Activated CD4-positive, alpha-beta T cell treated with anti-CD3 and anti-CD28 coated beads for 1 hour (primary cell): Measurements from ENCODE around the gene ITIH6.
"Not testable (repeated sequence)": the region's sequence is repeated elsewhere in the genome, so short reads cannot be mapped to it uniquely, and the experiment has no call there.

Experiments used
- DNase-seq: peaks from one replicate; pipeline ENCODE4 v3.0.0-alpha.2; 2020

ITIH6 gene, protein sequence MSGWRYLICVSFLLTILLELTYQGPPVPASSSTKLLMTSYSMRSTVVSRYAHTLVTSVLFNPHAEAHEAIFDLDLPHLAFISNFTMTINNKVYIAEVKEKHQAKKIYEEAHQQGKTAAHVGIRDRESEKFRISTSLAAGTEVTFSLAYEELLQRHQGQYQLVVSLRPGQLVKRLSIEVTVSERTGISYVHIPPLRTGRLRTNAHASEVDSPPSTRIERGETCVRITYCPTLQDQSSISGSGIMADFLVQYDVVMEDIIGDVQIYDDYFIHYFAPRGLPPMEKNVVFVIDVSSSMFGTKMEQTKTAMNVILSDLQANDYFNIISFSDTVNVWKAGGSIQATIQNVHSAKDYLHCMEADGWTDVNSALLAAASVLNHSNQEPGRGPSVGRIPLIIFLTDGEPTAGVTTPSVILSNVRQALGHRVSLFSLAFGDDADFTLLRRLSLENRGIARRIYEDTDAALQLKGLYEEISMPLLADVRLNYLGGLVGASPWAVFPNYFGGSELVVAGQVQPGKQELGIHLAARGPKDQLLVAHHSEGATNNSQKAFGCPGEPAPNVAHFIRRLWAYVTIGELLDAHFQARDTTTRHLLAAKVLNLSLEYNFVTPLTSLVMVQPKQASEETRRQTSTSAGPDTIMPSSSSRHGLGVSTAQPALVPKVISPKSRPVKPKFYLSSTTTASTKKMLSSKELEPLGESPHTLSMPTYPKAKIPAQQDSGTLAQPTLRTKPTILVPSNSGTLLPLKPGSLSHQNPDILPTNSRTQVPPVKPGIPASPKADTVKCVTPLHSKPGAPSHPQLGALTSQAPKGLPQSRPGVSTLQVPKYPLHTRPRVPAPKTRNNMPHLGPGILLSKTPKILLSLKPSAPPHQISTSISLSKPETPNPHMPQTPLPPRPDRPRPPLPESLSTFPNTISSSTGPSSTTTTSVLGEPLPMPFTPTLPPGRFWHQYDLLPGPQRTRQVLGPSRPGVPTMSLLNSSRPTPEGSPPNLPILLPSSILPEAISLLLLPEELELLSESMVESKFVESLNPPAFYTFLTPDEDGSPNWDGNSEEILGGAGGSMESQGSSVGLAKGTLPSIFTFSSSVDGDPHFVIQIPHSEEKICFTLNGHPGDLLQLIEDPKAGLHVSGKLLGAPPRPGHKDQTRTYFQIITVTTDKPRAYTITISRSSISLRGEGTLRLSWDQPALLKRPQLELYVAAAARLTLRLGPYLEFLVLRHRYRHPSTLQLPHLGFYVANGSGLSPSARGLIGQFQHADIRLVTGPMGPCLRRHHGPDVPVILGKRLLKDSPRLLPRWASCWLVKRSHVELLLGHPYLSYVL

DNA sequence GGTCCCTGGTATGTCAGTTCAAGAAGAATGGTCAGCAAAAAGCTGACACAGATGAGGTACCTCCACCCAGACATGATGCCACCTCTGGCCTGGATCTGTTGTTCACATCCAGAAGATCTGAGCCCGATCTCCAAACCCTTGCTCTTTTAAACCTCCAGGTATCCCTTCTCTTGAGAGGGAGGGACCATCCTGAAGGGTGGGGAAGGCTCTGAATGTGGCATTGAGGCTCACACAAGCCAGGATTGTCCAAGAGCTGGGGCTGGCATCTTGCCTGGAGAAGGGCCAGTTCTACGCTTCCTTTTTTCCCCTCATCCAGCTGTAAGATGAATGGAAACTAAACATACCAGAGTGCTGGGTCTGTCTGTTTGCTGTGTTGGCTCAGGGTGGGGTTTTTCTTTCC is at the start of gene ITIH6:
Gene ITIH6, minus strand, starts transcription at position 119 of the 400 bp plus-strand sequence. Its CDS starts 45 bp downstream, at position 74.
- DNase-seq = no peak

DNA sequence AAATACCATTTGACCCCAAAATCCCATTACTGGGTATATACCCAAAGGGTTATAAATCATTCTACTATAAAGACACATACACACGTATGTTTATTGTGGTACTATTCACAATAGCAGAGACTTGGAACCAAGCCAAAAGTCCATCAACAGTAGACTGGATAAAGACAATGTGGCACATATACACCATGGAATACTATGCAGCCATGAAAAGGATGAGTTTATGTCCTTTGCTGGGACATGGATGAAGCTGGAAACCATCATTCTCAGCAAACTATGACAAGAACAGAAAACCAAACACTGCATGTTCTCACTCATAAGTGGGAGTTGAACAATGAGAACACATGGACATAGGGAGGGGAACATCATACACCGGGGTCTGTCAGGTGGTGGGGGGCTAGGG is 49.6 kb upstream of the ITIH6 start:
- not testable (repeated sequence) for DNase-seq

DNA sequence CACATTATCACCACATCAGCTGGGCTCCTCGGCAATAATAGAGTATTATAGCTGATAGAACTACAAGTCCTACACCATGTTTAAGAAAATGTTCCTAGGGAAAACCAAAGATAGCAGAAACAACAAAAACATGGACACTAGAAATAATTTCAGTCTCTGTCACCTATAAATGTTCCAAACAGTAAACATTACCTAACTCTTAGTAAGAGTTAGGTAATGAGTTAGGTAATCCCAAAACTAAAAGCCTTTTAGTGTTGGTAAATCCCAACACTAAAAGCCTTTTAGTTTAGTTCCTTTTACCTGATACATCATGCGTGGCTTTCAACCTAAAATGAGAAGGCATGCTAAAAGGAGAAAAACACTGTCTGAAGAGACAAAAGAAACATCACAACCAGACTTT is 45.0 kb upstream of the ITIH6 start:
- DNase-seq = no peak

DNA sequence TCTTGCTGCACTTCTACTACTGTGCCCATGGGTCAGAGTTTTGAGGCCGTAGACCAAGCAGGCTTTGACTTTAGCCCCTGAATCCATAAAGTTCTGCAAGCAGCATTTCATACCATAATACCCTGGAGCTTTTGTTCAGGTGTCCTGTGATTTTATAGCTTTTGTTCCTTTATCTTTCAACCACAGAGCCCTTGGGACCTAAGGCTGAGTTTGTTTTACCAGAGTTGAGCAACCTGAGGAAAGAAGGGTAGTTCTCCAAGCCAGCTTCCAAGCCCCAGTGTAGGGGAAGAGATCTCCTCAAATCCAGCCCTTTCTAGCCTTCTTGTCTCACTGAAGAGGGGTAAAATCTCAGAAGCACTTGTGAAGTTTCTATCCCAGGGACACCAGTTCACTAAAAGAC is 44.6 kb upstream of the ITIH6 start:
- no peak for DNase-seq

DNA sequence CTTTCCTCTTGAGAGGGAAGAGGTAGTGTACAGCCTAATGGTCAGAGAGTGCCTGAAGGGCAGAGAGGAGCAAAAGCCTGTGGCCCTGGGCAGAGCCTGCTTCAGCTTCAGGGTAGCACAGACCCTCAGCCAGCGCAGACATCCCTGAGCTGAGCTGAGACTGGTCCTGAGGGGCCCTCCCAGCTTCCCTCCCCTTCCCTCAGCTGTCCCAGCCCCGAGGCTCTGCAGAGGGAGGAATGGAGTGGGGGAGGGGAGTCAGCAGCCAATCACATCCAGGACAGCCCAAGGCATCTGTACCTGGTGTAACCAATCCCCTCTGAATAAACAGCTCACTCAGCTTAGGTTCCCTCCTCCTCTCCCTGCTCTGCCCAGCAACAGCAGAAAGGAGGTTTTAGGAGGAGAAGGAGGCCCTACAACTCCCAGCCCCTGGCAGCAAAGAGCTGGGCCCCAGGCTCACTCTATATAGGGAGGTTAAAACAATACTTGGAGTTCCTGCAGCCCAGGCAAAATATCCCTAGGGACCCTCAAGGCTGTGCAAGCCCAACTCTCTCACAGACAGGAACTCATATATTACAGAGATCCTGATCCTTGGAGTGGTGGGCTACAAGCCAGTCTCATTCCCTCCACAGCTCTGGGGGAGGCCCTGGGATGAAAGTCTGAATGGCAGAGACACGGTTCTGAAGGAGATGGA is 43.3 kb upstream of the ITIH6 start:
- DNase-seq = not testable (repeated sequence)

DNA sequence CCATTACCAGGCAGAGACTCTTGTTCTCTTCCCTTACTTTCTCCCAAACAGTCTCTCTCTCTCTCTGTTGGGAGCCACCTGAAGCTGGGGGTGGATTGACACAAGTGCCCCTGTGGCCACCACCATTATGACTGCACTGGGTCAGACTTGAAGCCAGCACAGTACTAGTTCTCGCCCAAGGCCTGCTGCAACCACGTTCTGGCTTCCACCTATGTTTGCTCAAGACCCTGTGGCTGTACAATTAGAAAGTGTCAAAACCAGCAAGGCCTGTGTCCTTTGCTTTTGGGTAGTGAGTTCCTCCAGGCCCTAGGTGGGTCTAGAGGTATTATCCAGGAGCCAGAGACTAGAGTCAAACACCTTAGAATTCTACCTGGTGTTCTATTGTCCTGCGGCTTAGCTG is 40.5 kb upstream of the ITIH6 start:
- no peak for DNase-seq

DNA sequence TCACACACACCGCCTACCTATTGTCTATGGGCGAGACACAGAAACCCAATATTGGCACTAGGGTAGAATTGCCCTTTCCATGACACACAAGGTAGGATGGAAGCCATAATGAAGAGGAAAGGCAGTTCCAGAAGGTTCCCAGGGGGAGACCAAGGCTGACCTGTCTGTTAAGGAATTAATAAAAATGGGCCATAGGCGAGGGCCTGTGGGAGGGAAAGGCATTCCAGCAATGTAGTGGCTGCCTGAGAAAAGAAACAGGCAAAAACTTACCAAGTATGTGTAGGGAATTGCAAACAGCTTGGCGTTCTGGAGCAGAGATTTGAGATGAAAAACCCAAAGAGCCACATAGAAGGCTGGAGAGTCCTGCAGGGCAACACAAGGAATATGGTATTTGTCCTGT is 28.5 kb upstream of the ITIH6 start:
- no peak for DNase-seq

DNA sequence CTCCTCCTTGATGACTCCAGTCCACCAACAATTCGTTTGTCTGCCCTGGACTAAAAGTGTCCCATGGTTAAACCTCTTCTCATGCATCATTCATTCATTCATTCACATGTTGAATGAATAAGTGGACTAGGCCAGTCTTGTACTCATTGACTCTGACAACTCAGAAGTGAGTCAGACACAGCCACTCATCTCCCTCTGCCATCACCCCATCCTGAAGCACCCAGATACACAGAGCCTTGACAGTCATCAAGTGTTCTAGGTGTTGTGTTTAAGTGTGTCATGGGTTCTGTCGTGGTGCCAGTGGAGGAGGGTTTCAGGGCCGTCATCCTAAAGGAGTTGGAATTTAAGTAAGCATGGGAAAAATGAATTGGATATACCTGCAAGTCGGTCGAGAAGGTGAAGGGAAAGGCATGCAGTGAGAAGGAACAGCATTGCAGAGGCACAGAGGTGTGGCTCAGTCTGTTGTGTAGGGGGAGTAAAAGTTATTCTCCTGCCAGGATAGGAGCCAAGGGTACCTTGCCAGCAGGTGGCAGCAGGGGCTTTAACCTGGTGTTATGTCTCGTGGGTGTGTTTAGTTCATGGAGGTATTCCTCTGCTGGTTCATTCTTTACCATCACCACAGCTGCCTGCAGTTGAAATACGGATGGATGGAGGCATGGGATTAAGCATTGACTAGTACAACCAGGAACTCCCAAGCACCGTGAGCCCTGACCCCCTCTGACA is 27.8 kb upstream of the ITIH6 start:
- peak; percentile 10 for DNase-seq

DNA sequence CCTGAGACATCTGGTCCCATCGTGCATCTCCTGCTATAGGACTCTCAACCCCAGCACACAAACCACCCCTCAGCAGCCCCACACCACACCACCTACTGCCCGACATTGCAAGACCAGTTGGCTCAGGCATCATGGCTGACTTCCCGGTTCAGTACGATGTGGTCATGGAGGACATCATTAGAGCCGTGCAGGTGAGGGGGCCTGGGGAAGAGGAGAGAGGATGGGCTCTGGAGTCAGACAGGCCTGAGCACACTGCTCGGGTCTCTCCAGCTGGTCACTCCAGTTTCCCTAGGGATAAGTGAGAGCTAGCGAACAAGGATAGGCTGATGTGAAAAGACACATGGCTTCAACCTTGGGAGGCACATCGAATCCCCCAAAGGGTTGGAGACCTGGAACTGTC is 26.7 kb upstream of the ITIH6 start:
- DNase-seq = no peak

DNA sequence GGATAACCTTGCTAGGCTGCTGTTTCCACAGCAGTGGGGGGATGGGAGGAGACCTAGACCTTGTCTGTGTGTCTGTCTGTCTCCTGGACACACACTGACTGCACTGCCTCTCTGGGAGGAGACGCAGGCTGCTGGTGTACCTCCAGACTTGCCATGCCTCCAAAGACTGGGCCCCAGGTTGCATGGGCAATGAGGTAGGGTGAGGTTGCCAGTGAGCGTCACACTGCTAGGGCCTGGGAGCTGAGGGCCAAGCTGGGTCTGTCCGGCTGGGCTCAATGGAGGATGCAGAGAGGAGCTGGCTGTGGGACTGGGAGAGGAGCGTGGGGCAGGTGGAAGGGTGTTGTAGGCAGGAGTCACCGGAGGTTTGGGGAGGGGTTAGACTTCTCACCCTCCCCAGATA is 26.1 kb upstream of the ITIH6 start:
- DNase-seq = no peak

DNA sequence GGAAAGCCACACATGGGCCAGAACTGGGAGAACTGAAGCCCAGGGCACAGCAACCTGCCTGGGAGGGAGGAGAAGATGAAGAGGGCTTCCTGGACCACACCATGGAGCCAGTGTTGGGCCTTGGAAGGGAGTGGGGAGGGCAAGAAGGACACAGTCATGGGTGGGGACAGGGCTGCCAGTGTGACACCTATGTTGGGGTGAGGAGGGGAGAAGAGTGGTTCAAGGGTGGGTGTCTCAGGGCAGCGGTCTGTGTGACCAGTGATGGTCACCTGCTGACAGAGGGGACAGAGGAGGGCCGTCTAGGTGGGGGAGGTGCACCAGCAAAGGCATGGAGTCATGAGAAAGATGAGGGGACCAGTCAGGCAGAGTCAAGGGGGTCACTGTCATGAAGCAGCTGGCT is 23.3 kb upstream of the ITIH6 start:
- no peak for DNase-seq

DNA sequence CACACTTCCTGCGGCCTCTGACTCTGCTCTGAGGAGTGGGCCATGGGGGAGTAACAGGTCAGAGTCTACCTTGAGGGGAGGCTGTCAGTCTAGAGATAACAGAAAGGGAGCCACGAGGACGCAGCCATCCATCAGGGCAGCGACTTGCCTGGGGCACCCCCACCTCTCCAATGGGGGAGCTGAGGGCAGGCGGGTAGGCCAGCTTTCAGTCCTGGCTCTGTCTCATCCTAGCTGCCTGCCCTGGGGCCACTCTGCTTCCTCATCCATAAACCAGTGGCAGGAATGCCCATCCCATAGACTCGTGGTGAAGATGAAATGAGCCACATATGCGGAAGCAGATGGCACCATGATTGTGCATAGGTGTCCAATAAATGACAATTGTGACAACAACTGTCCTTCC is 22.7 kb upstream of the ITIH6 start:
- DNase-seq = no peak

DNA sequence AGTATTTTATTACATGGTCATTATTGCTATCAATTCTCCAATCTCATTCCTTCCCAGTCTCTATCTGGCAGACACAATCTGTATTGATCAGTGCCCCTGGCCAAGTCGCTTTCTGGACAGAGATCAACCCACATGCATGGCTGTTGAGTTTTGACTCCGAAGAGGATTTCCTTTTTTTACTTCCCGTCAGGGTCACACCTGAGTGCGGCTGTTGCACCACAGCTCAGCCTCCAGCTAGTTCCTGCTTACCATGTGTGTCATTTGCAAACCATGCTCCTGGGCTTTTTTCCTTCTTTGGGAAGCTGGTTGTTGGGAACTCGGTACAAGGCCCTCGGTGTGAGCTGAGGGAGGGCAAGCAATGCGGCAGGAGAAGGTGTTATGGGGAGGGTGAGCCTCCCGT is 21.1 kb upstream of the ITIH6 start:
- DNase-seq = no peak

DNA sequence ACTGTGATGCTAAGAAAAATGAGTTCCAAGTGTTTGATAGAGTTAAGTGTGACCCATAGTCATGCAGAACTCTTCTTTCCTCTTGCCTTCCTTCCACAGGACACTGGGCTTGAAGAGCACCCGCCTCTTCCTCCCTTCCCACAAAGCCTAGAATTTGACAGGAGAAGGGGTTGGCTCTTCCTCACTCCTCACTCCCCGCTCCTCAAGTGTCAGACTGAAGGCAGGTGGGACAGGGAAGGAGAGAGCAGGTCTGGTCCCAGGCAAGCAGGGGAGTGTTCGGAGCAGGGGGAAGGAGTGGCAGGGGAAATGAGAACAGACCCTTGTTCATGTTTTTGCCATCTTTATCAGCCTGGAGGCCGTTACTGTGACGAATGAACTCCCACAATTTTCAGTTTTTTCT is 20.2 kb upstream of the ITIH6 start:
- DNase-seq = no peak

DNA sequence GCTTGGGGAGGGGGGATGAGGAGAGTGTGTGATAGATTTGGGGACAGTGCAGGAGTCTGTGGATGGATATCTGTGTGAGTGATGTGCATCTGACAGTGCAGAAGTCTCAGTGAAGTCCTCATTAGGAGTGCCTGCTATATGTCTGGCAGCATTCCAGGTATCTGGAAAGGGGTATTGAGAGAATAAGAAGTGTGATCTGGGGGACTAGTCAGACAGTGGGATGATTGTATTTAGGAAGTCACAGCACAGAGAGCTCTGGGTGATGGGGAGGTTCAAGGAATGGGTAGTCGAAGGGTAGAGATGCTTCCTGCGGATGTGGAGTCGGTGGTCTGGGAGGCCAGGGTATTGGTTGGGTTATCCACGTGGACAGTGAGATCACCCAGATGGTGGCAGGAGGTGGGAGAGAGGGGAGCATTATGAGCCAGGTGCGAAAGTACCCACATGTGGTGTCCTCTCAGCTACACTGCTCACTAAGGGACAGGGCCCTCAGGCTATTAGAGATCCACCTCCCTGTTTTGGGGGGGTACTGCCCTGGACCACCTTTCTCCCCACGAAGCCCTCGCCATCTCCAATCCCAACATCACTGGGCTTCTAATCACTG is 19.3 kb upstream of the ITIH6 start:
- no peak for DNase-seq

DNA sequence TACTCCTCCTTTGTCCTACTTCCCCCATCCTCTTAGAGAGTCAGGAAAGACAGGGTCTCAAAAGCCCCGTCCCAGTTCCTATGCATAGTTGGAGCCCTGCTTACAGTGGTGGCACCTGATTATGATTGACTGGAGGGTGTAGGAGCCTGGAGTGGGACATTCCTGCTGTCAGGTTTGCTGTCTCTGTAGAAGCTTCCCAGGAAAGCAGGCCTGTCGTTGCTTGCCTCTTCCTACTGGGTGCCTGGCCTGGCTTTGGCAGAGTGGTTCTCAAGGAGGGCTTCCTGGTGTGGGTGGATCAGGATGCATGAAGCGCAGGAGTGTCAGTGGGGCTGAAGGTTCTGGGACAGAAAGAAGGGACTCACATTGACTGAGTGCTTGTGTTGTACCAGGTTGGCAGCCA is 14.3 kb upstream of the ITIH6 start:
- DNase-seq = no peak

DNA sequence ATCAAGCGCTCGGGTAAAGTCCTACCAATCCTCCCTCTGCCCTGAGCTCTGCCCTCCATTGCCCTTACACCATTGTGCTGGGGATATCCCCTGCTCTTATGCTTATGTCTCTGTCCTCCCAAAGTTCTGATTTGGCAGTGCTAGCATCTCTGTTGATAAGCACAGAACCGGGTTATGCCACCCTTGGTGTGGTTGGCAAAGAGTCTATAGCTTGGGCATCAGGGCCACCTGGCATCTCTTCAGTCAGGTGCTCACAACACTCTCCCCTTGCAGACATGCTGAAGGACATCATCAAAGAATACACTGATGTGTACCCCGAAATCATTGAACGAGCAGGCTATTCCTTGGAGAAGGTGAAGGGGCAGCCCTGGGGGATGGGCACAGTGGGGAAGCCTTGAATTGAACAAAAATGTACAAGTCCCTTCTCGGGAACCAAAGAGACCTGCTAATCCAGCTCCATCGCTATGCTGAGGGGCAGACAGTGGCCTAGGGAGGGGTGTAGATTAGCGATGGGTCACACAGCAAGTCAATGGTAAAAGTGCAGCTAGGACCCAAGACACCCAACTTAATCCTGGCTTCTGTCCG is 13.3 kb upstream of the ITIH6 start:
- DNase-seq = no peak

DNA sequence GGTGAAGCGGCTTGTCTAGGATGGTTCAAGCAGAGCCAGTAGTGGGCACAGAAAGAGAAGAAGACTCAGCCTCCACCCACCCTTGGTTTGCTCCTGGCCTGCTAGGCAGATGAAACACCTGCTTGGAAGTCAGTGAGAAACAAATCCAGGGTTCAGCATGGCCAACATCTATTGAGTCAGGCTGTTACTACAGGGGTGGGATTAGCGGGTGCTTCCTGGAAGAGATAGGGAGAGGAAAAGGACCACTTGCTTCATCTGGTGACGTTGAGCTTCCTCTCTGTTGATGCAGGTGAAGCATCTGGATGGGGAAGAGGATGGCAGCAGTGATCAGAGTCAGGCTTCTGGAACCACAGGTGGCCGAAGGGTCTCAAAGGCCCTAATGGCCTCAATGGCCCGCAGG is 12.5 kb upstream of the ITIH6 start:
- no peak for DNase-seq

DNA sequence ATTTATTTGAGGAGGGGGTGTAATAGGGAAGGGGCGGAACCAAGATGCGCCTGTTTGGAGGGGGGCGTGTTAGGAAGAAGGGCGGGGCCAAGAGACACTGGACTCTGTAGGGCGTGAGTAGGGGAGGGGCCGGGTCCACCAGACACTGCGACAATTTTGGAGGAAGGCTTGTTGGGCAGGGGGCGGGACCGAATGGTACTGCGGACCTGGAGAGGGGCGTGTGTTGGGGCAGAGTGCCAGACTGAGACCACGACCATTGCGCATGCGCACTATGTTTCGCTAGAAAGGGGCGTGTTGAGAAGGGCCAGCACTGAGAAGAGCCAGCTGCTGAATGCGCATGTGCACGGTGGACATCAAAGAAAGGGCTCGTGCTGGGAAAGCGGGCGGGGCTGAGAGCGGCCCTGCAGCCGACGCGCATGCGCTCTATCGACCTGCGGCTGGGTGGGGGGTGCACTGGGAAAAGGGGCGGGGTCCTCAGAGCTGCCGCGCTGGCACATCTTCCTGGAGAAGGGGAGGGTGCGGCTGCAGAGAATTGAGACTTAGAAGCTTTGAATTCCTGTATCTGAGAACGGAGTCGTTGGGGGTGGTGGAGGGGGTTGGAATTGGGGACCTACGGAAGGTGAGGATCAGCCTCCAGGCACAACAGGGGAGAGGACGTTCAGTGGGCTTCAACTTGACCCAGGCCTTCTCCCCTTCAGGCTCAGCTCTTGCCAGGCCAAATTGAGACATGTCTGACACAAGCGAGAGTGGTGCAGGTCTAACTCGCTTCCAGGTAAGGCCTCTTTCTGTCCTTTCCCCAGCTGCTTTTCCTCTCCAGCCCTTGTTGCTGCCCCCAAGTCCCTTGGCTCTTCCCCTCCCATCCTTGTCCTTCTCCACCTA is 10.8 kb upstream of the ITIH6 start:
- DNase-seq = peak; percentile 81

DNA sequence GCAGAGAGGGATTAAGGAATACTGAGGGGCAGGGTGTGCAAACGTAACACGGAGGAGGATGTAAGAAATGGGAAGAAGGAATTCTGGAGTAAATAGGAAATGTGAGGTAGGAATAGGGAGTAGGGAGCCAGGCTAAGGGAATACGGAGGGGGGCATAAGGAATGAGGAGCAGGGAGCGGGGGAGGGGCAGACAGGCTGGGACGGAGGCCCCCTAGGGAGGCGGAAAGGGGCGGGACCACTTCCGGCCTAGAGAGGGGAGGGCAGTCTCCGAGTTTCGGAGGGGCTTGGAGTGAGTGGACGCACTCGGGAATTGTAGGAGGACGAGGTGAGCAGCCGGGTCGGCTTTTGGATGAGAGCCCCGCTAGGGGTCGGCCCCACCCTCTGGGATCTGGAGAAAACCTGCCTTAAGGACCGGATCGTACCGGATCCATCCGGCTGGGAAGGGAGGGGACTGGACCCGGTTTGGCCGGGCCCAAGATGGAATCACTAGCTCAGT is 10.1 kb upstream of the ITIH6 start:
- peak; percentile 12 for DNase-seq
